Sigmoid colon (tissue), 7 donors: ENCODE results near the gene SYNGR1. TPM values are rescaled to one million over a fixed set of nuclear protein-coding genes. Genes with fewer than 3 reads are reported as not detected.

Source experiments
- DNase-seq: peaks from one replicate; pipeline ENCODE4 v3.0.0-alpha.2; 2019
- H3K27ac ChIP-seq, 4 donors: fragments of 200-600 bp; sonication (generic); one replicate each; pipeline ENCODE4 v1.5.1; 2016 to 2019; ENCODE audit warnings: mild to moderate bottlenecking in 1 of 4
- H3K27me3 ChIP-seq, 3 donors: fragments of 200-600 bp; sonication (generic); one replicate each; pipeline ENCODE4 v1.5.1; 2019; ENCODE audit warnings: mild to moderate bottlenecking in 1 of 3
- H3K36me3 ChIP-seq, 4 donors: fragments of 200-600 bp; sonication (generic); one replicate each; pipeline ENCODE4 v1.5.1; 2016 to 2019
- H3K4me1 ChIP-seq, 4 donors: fragments of 200-600 bp; sonication (generic); one replicate each; pipeline ENCODE4 v1.5.1; 2017 to 2019
- H3K4me3 ChIP-seq, 4 donors: fragments of 200-600 bp; sonication (generic); one replicate each; pipeline ENCODE4 v1.5.1; 2017 to 2019; ENCODE audit warnings: mild to moderate bottlenecking in 2 of 4, moderate library complexity in 1 of 4
- H3K9me3 ChIP-seq, 4 donors: fragments of 200-600 bp in 3 of 4; sonication (generic) in 3 of 4; one replicate each; pipeline versions ENCODE4 v1.5.1 to v1.6.1; 2013 to 2019
- EP300 ChIP-seq, 4 donors: sonication (generic); formaldehyde crosslinking; IDR thresholded peaks; one replicate each; pipeline ENCODE4 v1.6.1; 2017; ENCODE audit warnings: antibody characterized with exemption in 4 of 4
- POLR2A ChIP-seq, 2 donors: fragments of 450-650 bp; IDR thresholded peaks; one replicate each; pipeline ENCODE4 v1.6.1; 2016; ENCODE audit warnings: antibody characterized with exemption in 2 of 2, mild to moderate bottlenecking in 2 of 2, moderate library complexity in 2 of 2
- POLR2AphosphoS5 ChIP-seq, 4 donors: sonication (generic); formaldehyde crosslinking; IDR thresholded peaks; one replicate each; pipeline ENCODE4 v1.6.1; 2017; ENCODE audit warnings: antibody characterized with exemption in 4 of 4
- WGBS, 2 donors: extraction: QIAGEN DNeasy Blood & Tissue Kit; methylation state at CpG; one replicate each; pipeline ENCODE4 v1.1.7; 2013; 5-methylcytosine and 5-hydroxymethylcytosine counted together
- intact Hi-C: fragments of 100-400 bp; cut with DNase I; formaldehyde crosslinking; loops from one replicate; pipeline ENCODE4 v1.15.1; 2023
- polyA plus RNA-seq, 3 donors: library from polyadenylated mRNA; stranded (reverse); fragments of 200-250 nt; gene quantifications; one replicate each; pipeline ENCODE4 v1.2.3, GENCODE V29; 2013
- total RNA-seq, 4 donors: library from RNA; depleted of rRNA; stranded (reverse); fragments of >200 nt; gene quantifications; one replicate each; pipeline ENCODE4 v1.1.0, GENCODE V29; 2016
- TF ChIP-seq, protein P1 (sequence below), 4 experiments: fragments of 450-650 bp in 3 of 4; fragments of 200-600 bp in 1 of 4; IDR thresholded peaks; one replicate each; pipeline ENCODE4 v1.5.1; 2016 to 2019; ENCODE audit warnings: antibody characterized with exemption in 4 of 4, mild to moderate bottlenecking in 3 of 4, moderate library complexity in 2 of 4
- donor health status: healthy with polysubstance abuse.
- donor health status: Bipolar disorder and iron deficiency.
- donor health status: healthy.

The SYNGR1 gene
- total and polyA plus RNA-seq, 7 donors, result 0.69 to 29.4 (median 14.5) TPM

DNA sequence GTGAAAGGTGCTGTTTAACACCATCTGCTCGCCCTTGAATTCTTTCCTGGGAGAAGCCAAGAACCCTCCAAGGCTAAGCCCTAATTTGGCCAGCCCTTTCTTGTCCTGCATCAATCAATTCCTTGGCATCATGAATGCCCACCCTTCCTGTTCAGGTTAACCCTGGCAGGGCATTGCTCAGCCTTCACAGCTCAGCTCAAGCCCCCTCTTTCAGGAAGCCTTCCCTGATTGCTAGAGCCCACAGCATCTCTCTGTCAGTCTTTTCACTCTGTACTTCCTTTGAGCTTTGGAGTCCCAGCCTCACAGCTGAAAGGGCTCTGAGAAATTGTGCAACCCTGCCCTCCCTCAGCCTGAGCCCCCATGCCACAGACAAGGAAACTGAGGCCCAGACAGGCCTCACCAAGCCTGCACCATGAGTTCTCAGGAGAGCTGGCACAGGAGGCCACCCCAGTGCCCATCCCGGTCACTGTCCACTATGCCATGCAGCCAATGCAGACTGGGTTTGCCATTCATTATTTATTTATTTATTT, 47.3 kb upstream of the SYNGR1 start:
- intact Hi-C loops, result no loop called here
- no peak for DNase-seq
- Histone ChIP-seq H3K27me3 (peaks cover 0 to 5% (median 0%) of the 10 kb centered on the region in 3 donors), H3K4me3 (no peak overlapping the region), H3K36me3 (no peaks in the 10 kb centered on the region), H3K27ac (no peak overlapping the region), H3K9me3 (no peaks in the 10 kb centered on the region), H3K4me1 (peaks cover 0 to 19% (median 7%) of the 10 kb centered on the region in 4 donors)
- 93 to 95% methylated on average over 2 of the region's 2 CpGs for WGBS, 2 donors
- TF ChIP-seq POLR2A (IDR thresholded peaks at IDR 0.05), result no peak
- TF ChIP-seq, protein P1, sequence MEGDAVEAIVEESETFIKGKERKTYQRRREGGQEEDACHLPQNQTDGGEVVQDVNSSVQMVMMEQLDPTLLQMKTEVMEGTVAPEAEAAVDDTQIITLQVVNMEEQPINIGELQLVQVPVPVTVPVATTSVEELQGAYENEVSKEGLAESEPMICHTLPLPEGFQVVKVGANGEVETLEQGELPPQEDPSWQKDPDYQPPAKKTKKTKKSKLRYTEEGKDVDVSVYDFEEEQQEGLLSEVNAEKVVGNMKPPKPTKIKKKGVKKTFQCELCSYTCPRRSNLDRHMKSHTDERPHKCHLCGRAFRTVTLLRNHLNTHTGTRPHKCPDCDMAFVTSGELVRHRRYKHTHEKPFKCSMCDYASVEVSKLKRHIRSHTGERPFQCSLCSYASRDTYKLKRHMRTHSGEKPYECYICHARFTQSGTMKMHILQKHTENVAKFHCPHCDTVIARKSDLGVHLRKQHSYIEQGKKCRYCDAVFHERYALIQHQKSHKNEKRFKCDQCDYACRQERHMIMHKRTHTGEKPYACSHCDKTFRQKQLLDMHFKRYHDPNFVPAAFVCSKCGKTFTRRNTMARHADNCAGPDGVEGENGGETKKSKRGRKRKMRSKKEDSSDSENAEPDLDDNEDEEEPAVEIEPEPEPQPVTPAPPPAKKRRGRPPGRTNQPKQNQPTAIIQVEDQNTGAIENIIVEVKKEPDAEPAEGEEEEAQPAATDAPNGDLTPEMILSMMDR (IDR thresholded peaks at IDR 0.05), result no peak
- TF ChIP-seq POLR2AphosphoS5 (IDR thresholded peaks at IDR 0.05), result no peak
- TF ChIP-seq EP300 (IDR thresholded peaks at IDR 0.05), result no peak

DNA sequence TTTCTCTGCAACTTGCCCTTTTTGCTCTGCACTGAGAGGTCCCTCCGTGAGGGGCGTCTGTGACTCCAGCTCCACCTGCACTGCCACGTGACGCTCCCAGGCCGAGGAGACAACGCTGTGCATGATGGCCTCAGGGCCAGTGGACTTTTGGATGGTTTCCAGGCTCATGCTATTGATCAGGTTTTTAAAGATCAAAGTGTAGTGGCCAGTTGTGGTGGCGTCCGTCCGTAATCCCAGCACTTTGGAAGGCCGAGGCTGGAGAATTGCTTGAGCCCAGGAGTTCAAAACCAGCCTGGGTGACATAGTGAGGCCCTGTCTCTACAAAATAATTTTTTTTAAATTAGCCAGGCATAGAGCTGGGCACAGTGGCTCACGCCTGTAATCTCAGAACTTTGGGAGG, 46.4 kb upstream of the SYNGR1 start:
- 87 to 91% methylated on average over 11 of the region's 11 CpGs for WGBS, 2 donors
- no peaks in the 10 kb centered on the region for H3K9me3 ChIP-seq
- intact Hi-C loops, result no loop called here
- H3K27me3 ChIP-seq, result peaks cover 0 to 5% (median 0%) of the 10 kb centered on the region in 3 donors
- H3K36me3 ChIP-seq, result no peaks in the 10 kb centered on the region
- no peak overlapping the region for H3K27ac ChIP-seq
- no peak for DNase-seq
- peaks cover 0 to 16% (median 8%) of the 10 kb centered on the region in 4 donors for H3K4me1 ChIP-seq
- TF ChIP-seq EP300 (IDR thresholded peaks at IDR 0.05), result no peak
- no peak for TF ChIP-seq POLR2AphosphoS5 (IDR thresholded peaks at IDR 0.05)
- TF ChIP-seq, protein P1 (IDR thresholded peaks at IDR 0.05), result no peak
- TF ChIP-seq POLR2A (IDR thresholded peaks at IDR 0.05), result no peak
- no peak overlapping the region for H3K4me3 ChIP-seq

DNA sequence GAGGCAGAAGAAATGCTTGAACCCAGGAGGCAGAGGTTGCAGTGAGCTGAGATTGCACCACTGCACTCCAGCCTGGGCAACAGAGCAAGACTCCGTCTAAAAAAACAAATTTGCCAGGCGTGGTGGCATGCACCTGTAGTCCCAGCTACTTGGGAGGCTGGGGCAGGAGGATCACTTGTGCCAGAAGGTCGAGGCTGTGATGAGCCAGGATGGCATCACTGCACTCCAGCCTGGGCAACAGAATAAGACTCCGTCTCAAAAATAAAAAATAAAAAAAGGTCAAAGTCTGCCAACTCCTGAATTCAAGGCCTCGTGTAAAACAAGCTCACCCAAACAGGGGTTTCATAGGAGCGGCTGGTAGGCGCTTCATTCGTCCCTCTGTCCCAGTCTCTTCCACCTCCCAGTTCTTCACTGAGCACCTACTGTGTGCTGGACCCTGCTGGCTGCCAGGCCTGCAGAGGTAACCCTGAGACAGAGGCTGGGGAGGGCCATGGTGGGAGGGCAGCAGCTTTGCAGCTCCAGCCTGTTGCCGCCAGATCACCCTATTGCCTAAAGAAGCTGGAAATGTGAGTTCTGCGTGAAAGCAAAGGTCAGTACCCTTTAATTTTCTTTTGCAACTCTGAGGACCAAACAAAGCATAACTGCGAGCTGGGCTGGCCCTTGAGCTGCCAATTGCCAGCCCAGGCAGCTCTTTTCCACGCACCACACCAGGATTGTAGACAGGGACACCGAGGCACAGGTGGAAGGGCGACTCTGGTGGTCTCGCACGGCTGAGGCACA, 45.7 kb upstream of the SYNGR1 start:
- DNase-seq, result no peak
- H3K27ac ChIP-seq, result no peak overlapping the region
- peaks cover 0 to 19% (median 14%) of the 10 kb centered on the region in 4 donors for H3K4me1 ChIP-seq
- no peaks in the 10 kb centered on the region for H3K9me3 ChIP-seq
- no peaks in the 10 kb centered on the region for H3K36me3 ChIP-seq
- TF ChIP-seq POLR2A (IDR thresholded peaks at IDR 0.05) (no peak), POLR2AphosphoS5 (IDR thresholded peaks at IDR 0.05) (no peak), EP300 (IDR thresholded peaks at IDR 0.05) (no peak)
- TF ChIP-seq, protein P1 (IDR thresholded peaks at IDR 0.05), result no peak
- H3K27me3 ChIP-seq, result peaks cover 0 to 5% (median 0%) of the 10 kb centered on the region in 3 donors
- intact Hi-C loops, result no loop called here
- WGBS, 2 donors, result 73 to 90% methylated on average over 16 of the region's 16 CpGs
- no peak overlapping the region for H3K4me3 ChIP-seq

DNA sequence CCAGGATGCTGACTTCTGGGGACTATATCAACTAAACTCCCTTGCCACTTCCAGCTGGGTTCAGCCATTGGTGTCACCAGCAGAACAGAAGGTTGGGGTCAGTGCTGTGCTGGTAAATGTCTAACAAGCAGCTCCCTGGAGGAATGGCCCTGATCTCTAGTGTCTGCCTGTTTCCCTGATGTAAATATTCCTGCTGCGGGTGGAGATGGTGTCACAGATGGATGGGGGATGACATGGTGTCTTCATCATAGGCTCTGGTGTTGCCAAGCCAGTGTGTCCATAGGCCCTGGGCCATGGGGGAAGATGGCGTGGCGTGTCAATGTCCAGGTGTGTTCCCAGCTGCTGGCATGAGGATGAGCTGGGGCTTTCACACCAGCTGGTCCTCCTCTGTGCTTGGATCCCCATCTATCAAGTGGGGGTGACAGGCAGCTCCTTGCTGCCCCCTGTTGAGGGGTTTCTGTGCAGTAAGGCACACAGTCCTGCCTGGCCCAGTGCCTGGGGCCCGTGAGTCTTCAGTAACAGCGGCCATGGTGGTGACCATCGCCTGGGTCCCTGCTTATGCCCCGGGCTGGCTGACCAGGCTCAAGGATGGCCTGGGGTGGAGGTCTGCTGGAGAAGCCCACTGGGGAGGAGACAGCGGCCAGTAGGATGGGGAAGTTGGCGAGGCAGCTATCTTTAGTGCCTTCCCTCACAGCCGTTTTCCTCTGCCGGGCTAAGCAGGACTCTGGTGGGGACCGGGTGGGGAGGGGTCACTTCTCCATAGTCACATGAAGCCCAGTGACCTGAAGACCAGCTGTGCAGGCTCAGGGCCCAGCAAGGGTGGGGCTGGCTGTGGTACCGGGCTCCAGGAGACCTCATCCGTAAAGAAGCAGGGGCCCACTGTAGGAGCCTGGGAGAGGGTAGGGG, 43.1 kb upstream of the SYNGR1 start:
- Histone ChIP-seq H3K4me3 (no peak overlapping the region), H3K9me3 (no peaks in the 10 kb centered on the region), H3K27me3 (peaks cover 0 to 4% (median 0%) of the 10 kb centered on the region in 3 donors), H3K4me1 (peaks cover 0 to 22% (median 17%) of the 10 kb centered on the region in 4 donors), H3K27ac (no peak overlapping the region), H3K36me3 (peaks cover under 1 to 4% (median 2%) of the 10 kb centered on the region in 4 donors)
- intact Hi-C loops, result no loop called here
- no peak for DNase-seq
- TF ChIP-seq, protein P1 (IDR thresholded peaks at IDR 0.05), result no peak
- TF ChIP-seq POLR2AphosphoS5 (IDR thresholded peaks at IDR 0.05), result no peak
- TF ChIP-seq EP300 (IDR thresholded peaks at IDR 0.05), result no peak
- no peak for TF ChIP-seq POLR2A (IDR thresholded peaks at IDR 0.05)
- WGBS, 2 donors, result 66 to 81% methylated on average over 14 of the region's 14 CpGs
